DOHH2 (cell line): Measurements from ENCODE around the gene STK38L.

Experiments
- H3F3A ChIP-seq: fragments of 200-600 bp; sonication (generic), shearing (Covaris generic); 2 replicates; pipeline ENCODE4 v1.6.0; 2016; ENCODE audit warnings: antibody characterized with exemption, mild to moderate bottlenecking; ENCODE audit not compliant: control insufficient read depth, insufficient read depth
- H3K27ac ChIP-seq: fragments of 200-600 bp; sonication (generic); 2 replicates; pipeline ENCODE4 v1.5.1; 2014; ENCODE audit warnings: low read depth, mild to moderate bottlenecking, low read length, moderate library complexity
- H3K27me3 ChIP-seq: fragments of 200-600 bp; sonication (generic); 2 replicates; pipeline ENCODE4 v1.6.1; 2014; ENCODE audit warnings: mild to moderate bottlenecking, low read length, mixed read lengths; ENCODE audit not compliant: control insufficient read depth
- H3K36me3 ChIP-seq: fragments of 200-600 bp; sonication (generic); 2 replicates; pipeline ENCODE4 v1.6.1; 2014; ENCODE audit warnings: mild to moderate bottlenecking, low read length, moderate library complexity, mixed read lengths; ENCODE audit not compliant: control insufficient read depth
- H3K4me1 ChIP-seq: fragments of 200-600 bp; sonication (generic); 2 replicates; pipeline ENCODE4 v1.6.1; 2014; ENCODE audit warnings: mild to moderate bottlenecking, low read length, mixed read lengths; ENCODE audit not compliant: control insufficient read depth
- H3K4me2 ChIP-seq: fragments of 200-600 bp; sonication (generic); 2 replicates; pipeline ENCODE4 v1.6.0; 2014; ENCODE audit warnings: mild to moderate bottlenecking, low read length, moderate library complexity
- H3K4me3 ChIP-seq: fragments of 200-600 bp; sonication (generic); 2 replicates; pipeline ENCODE4 v1.5.1; 2014; ENCODE audit warnings: mild to moderate bottlenecking, low read length, mixed read lengths
- H3K79me2 ChIP-seq: fragments of 200-600 bp; sonication (generic); 2 replicates; pipeline ENCODE4 v1.6.1; 2014; ENCODE audit warnings: mild to moderate bottlenecking, low read length, mixed read lengths; ENCODE audit not compliant: control insufficient read depth
- H3K9me2 ChIP-seq: fragments of 200-600 bp; sonication (generic); replicated peaks from 2 replicates; pipeline ENCODE4 v1.6.1; 2014; ENCODE audit warnings: mild to moderate bottlenecking, low read length, mixed read lengths; ENCODE audit not compliant: control insufficient read depth
- H3K9me3 ChIP-seq: fragments of 200-600 bp; sonication (generic); 2 replicates; pipeline ENCODE4 v1.6.1; 2014; ENCODE audit warnings: antibody characterized with exemption, low read length, mixed read lengths; ENCODE audit not compliant: control insufficient read depth, insufficient read depth
- H4K20me1 ChIP-seq: fragments of 200-600 bp; sonication (generic); 2 replicates; pipeline ENCODE4 v1.6.0; 2014; ENCODE audit warnings: low read depth, mild to moderate bottlenecking, antibody characterized with exemption, low read length, moderate library complexity; ENCODE audit not compliant: control insufficient read depth, insufficient read depth
- CTCF ChIP-seq: fragments of 200-600 bp; sonication (generic); IDR thresholded peaks from one replicate; pipeline ENCODE4 v1.5.1; 2014; ENCODE audit warnings: antibody characterized with exemption, mild to moderate bottlenecking, low read depth, low read length; ENCODE audit not compliant: poor library complexity, severe bottlenecking
- EZH2phosphoT487 ChIP-seq: fragments of 200-600 bp; sonication (generic); IDR thresholded peaks from 2 replicates; pipeline ENCODE4 v1.6.1; 2017; ENCODE audit warnings: borderline replicate concordance, mild to moderate bottlenecking, antibody characterized with exemption, low read length, moderate library complexity, mixed read lengths

The STK38L gene

DNA sequence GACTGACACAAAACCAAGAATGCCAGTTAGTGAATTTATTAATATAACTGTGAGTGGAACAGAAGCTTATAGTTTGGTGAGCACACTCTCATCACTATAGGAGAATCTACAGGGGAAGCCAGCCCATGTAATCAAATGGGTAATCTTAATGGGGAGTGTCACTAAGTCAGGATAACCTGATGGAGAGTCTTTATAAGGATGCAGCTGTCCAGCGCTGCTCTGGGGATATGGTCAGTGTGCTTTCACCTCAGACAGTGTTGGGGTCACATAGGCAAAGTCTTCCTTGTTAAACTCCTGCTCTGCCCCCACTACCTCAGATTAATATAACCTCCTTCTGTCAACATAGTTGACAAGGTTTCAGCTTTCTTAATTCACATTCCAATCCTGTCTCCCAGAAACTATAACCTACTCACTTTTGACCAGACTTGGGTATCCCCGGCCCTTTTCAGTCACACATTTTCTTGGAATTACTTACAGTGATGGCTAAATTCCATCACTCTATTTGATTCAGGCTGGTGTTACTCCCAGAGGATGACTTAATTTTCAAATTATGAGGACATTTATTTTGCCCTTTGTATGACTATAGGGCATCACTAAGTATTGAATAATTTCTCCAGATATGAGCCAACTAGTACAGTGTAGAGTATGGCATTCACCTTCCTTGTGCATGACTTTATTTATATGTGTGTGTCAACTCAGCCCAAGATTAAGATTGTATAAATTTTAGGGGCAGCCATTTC lies 13.2 kb downstream of the STK38L start:
- Histone ChIP-seq H3K4me1 (no peaks in the 10 kb centered on the region), H3K4me2 (no peak overlapping the region), H3K36me3 (no peaks in the 10 kb centered on the region), H3K9me3 (no peaks in the 10 kb centered on the region), H3K4me3 (no peak overlapping the region), H3K27me3 (no peaks in the 10 kb centered on the region), H3K79me2 (peaks cover 22% of the 10 kb centered on the region), H3K9me2 (no peaks in the 10 kb centered on the region), H3F3A (no peaks in the 10 kb centered on the region), H4K20me1 (no peaks in the 10 kb centered on the region), H3K27ac (no peak overlapping the region)
- TF ChIP-seq EZH2phosphoT487 (no peak), CTCF (no peak)

- no peak overlapping the region for H3K4me3 ChIP-seq
- no peaks in the 10 kb centered on the region for H4K20me1 ChIP-seq
- H3K9me3 ChIP-seq = no peaks in the 10 kb centered on the region
- no peak overlapping the region for H3K4me2 ChIP-seq
- TF ChIP-seq CTCF (no peak), EZH2phosphoT487 (no peak)
- H3K27me3 ChIP-seq = no peaks in the 10 kb centered on the region
- H3K27ac ChIP-seq = no peak overlapping the region
- no peaks in the 10 kb centered on the region for H3K9me2 ChIP-seq
- no peaks in the 10 kb centered on the region for H3K4me1 ChIP-seq
- peaks cover 5% of the 10 kb centered on the region for H3K79me2 ChIP-seq
- no peaks in the 10 kb centered on the region for H3K36me3 ChIP-seq
- no peaks in the 10 kb centered on the region for H3F3A ChIP-seq
These were observed 16.7 kb downstream of the STK38L start for GRCh38 chr12:27260746-27261145.

- no peak overlapping the region for H3K4me3 ChIP-seq
- H3K9me3 ChIP-seq = no peaks in the 10 kb centered on the region
- H3K4me1 ChIP-seq = no peaks in the 10 kb centered on the region
- 0 out of 2 replicates have a peak, but pooled peaks cover 3% of the 10 kb centered on the region for H3K79me2 ChIP-seq
- H3F3A ChIP-seq = no peaks in the 10 kb centered on the region
- H3K9me2 ChIP-seq = no peaks in the 10 kb centered on the region
- no peak overlapping the region for H3K27ac ChIP-seq
- H3K36me3 ChIP-seq = no peaks in the 10 kb centered on the region
- TF ChIP-seq EZH2phosphoT487 (no peak), CTCF (no peak)
- H3K27me3 ChIP-seq = no peaks in the 10 kb centered on the region
- H4K20me1 ChIP-seq = no peaks in the 10 kb centered on the region
- H3K4me2 ChIP-seq = no peak overlapping the region
These were observed 17.8 kb downstream of the STK38L start for GRCh38 chr12:27261866-27262265.
